Measurements from ENCODE around the gene DENND6A.

DENND6A gene

DNA sequence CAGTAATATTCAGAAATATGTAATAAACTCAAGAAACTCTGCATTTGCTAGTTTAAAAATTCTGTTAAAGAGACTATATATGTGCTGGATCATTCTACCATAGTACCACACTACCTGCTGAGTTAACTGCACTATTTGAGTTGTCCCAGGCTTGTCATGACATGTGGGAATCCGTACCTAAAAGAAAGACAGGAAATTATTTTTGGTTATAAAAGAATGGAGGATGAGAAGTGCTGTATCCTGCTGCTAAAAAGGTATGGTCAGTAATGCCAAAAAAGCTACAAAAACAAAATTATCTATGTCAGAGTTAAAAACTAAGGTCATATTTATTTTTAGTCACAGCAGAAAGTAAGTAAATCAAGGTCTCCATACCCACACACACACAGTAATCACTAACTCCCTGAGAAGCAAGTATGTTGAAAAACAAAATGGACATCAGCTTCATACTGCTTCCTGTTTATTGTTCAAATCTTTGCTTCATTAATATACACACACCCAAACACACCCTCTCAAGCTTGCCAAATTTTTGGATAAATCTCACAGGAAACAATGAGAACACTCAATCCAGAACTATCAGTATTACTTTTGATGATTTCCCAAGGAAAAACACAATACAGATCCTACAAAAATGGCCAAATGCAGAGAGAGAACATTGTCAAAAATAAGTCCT is 33.7 kb downstream of the DENND6A start:
- no peak for TF ChIP-seq CTCF (IDR thresholded peaks at IDR 0.05; ENCODE audit: borderline replicate concordance, insufficient read depth, low read depth, low read length)

DNA sequence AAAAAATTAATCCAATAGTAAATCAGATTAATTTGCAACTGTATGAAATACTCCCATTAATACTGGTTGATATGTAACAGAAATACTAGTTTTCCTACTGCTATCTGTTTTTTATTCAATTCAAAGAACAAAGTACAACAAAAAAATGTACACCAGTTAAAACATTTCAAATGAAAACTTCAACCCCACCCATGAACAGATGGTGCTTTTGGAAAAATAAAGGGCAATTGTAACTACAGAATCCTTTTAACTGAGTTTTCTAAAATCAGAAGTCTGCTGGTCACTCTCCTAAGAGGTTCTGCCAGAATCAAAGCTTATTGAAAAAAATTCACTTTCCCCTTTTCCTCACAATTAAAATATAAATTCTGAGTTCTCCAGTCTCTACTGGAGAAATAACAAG is 34.3 kb downstream of the DENND6A start:
- TF ChIP-seq CTCF (IDR thresholded peaks at IDR 0.05; ENCODE audit: borderline replicate concordance, insufficient read depth, low read depth, low read length): no peak
- H3K4me3 ChIP-seq (ENCODE audit: low read depth, low read length): no peak overlapping the region

More for the DNA sequence above, 33.7 kb downstream of the DENND6A start:
- H3K4me3 ChIP-seq (ENCODE audit: low read depth, low read length): no peak overlapping the region

DNA sequence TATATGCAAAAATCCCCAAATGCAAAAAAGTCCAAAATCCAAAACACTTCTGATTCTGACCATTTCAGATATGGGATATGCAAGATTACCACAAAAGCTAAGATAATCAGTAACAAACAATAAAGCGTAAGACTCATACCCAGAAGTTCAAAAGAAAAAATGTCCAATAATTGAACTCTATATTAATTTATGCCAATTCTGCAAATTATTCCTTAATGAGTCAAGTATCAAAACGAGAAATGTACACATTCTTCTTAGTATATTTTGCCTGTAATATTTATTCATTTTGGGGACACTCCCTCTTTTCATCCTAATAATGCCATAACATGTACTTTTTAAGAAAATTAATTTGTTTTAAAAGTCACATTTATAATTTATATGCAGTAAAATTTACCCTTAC is 37.1 kb downstream of the DENND6A start:
- TF ChIP-seq CTCF (IDR thresholded peaks at IDR 0.05; ENCODE audit: borderline replicate concordance, insufficient read depth, low read depth, low read length): no peak
- no peak overlapping the region for H3K4me3 ChIP-seq (ENCODE audit: low read depth, low read length)

GRCh38 chr3:57654267-57654666 is 38.6 kb downstream of the DENND6A start:
- H3K4me3 ChIP-seq (ENCODE audit: low read depth, low read length): no peak overlapping the region
- no peak for TF ChIP-seq CTCF (IDR thresholded peaks at IDR 0.05; ENCODE audit: borderline replicate concordance, insufficient read depth, low read depth, low read length)

- no peak overlapping the region for H3K4me3 ChIP-seq (ENCODE audit: low read depth, low read length)
- TF ChIP-seq CTCF (IDR thresholded peaks at IDR 0.05; ENCODE audit: borderline replicate concordance, insufficient read depth, low read depth, low read length): no peak
Measured at GRCh38 chr3:57652203-57652602, 40.7 kb downstream of the DENND6A start.

DNA sequence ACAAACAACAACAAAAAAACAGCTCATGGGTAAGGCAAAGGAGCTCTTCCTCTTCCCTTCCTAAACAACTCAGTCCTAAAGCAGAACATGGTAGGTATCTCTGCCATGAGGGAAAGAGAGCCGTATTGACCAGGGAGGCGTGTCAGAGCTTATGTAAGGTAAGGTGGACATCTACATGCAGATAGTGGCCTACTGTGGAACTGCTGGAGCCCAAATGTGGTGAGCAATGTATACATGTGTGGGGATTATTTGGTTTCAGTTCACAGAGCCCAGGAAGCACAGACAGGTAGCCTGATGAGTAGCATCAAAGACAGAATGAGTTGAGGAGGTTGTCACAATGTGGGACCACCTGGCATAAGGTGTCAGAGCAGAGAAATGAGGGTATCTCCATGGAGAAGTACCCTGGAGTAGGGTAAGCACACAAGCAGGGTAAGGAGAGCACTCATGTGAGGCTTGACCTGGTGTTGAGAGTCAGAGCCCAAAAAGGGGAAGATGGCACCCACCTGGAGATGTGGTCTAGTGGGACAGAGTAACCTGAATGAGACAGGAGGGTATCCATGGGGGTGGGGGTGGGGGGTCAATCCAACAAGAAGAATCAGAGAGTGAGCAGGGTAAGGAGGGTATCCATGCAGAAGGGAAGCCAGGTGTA is 45.5 kb downstream of the DENND6A start:
- TF ChIP-seq CTCF (IDR thresholded peaks at IDR 0.05; ENCODE audit: borderline replicate concordance, insufficient read depth, low read depth, low read length): no peak
- H3K4me3 ChIP-seq (ENCODE audit: low read depth, low read length): no peak overlapping the region

DNA sequence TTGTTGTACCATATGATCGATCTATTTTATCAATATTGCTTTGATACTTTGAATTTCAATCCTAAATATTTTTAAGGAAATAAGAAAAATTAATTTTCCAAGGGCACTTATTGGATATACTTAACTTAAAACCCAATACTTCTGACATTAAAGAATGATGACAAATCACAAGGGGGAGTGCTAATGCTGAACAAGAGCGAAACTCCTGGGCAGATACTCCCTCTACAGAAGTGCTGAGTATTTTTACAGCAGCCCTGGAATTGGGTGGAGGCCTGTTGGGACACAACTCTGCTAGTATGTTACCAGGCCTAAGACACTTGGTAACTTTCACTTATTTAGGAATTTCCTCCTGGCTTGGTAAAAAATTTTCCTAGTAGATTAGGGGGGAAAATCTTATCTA is 46.2 kb downstream of the DENND6A start:
- H3K4me3 ChIP-seq (ENCODE audit: low read depth, low read length): no peak overlapping the region
- no peak for TF ChIP-seq CTCF (IDR thresholded peaks at IDR 0.05; ENCODE audit: borderline replicate concordance, insufficient read depth, low read depth, low read length)
